Central memory CD8-positive, alpha-beta T cell (primary cell): ENCODE measurements around the gene ONECUT1.

Source experiments
- ATAC-seq: fragments of 150-1000 bp; cut with Tn5 transposase; replicated peaks from 2 replicates; pipeline ENCODE4 v1.10.0; 2022; ENCODE audit warnings: mild to moderate bottlenecking, moderate FRiP score, moderate number of reproducible peaks; ENCODE audit not compliant: poor library complexity, severe bottlenecking; ENCODE audit errors: extremely low read depth
- DNase-seq, 2 donors: peaks; one replicate each; pipeline ENCODE4 v3.0.0; 2021; ENCODE audit warnings: low spot score in 2 of 2
- H3K27ac Mint-ChIP-seq: one replicate; pipeline ENCODE4 v1.8.0; 2022; ENCODE audit warnings: low read depth, mild to moderate bottlenecking, moderate library complexity, mixed read lengths
- H3K27me3 Mint-ChIP-seq: one replicate; pipeline ENCODE4 v1.8.0; 2022; ENCODE audit warnings: mixed read lengths
- H3K36me3 Mint-ChIP-seq: one replicate; pipeline ENCODE4 v1.8.0; 2022; ENCODE audit warnings: mild to moderate bottlenecking, moderate library complexity, mixed read lengths; ENCODE audit not compliant: insufficient read depth
- H3K4me1 Mint-ChIP-seq: one replicate; pipeline ENCODE4 v1.8.0; 2022; ENCODE audit warnings: mixed read lengths
- H3K4me3 Mint-ChIP-seq: one replicate; pipeline ENCODE4 v1.8.0; 2022; ENCODE audit warnings: mild to moderate bottlenecking, moderate library complexity, mixed read lengths
- H3K9me3 Mint-ChIP-seq: one replicate; pipeline ENCODE4 v1.8.0; 2022; ENCODE audit warnings: mixed read lengths

ONECUT1 gene

GRCh38 chr15:52731732-52732470, 58.2 kb downstream of the ONECUT1 start:
- Mint-ChIP-seq H3K27ac (no peak overlapping the region), H3K36me3 (peaks cover 2% of the 10 kb centered on the region), H3K4me3 (no peak overlapping the region), H3K9me3 (no peaks in the 10 kb centered on the region), H3K27me3 (no peaks in the 10 kb centered on the region), H3K4me1 (peaks cover 8% of the 10 kb centered on the region)
- no peak for ATAC-seq
- no peak for DNase-seq

GRCh38 chr15:52731004-52731403, 59.1 kb downstream of the ONECUT1 start:
- Mint-ChIP-seq H3K27ac (no peak overlapping the region), H3K27me3 (no peaks in the 10 kb centered on the region), H3K9me3 (no peaks in the 10 kb centered on the region), H3K4me1 (peaks cover 8% of the 10 kb centered on the region), H3K36me3 (peaks cover 2% of the 10 kb centered on the region), H3K4me3 (no peak overlapping the region)
- no peak for DNase-seq
- ATAC-seq = no peak

- Mint-ChIP-seq H3K4me3 (no peak overlapping the region), H3K27me3 (no peaks in the 10 kb centered on the region), H3K4me1 (peaks cover 8% of the 10 kb centered on the region), H3K9me3 (no peaks in the 10 kb centered on the region), H3K36me3 (peaks cover 2% of the 10 kb centered on the region), H3K27ac (peak overlapping the region; percentile 42)
- ATAC-seq = peak; percentile 8
- no peak for DNase-seq
These were observed 59.5 kb downstream of the ONECUT1 start for GRCh38 chr15:52730594-52730993.

GRCh38 chr15:52730173-52730572, 60.0 kb downstream of the ONECUT1 start:
- Mint-ChIP-seq H3K9me3 (no peaks in the 10 kb centered on the region), H3K4me3 (no peak overlapping the region), H3K27me3 (no peaks in the 10 kb centered on the region), H3K27ac (peak overlapping the region; percentile 42), H3K36me3 (peaks cover 2% of the 10 kb centered on the region), H3K4me1 (peaks cover 8% of the 10 kb centered on the region)
- peak in 1 of 2 donors; percentile 27 for DNase-seq
- ATAC-seq = peak; percentile 98

- peaks cover 8% of the 10 kb centered on the region for H3K4me1 Mint-ChIP-seq
- no peaks in the 10 kb centered on the region for H3K9me3 Mint-ChIP-seq
- H3K4me3 Mint-ChIP-seq = no peak overlapping the region
- no peak for DNase-seq
- no peaks in the 10 kb centered on the region for H3K27me3 Mint-ChIP-seq
- H3K27ac Mint-ChIP-seq = no peak overlapping the region
- no peak for ATAC-seq
- H3K36me3 Mint-ChIP-seq = peaks cover 2% of the 10 kb centered on the region
These were observed 61.2 kb downstream of the ONECUT1 start for GRCh38 chr15:52728899-52729298.

- H3K9me3 Mint-ChIP-seq = no peaks in the 10 kb centered on the region
- H3K27me3 Mint-ChIP-seq = no peaks in the 10 kb centered on the region
These were observed 62.3 kb downstream of the ONECUT1 start for GRCh38 chr15:52727815-52728214.

GRCh38 chr15:52726195-52726594, 63.9 kb downstream of the ONECUT1 start:
- peaks cover 8% of the 10 kb centered on the region for H3K4me1 Mint-ChIP-seq
- H3K4me3 Mint-ChIP-seq = no peak overlapping the region
- H3K27ac Mint-ChIP-seq = no peak overlapping the region
- ATAC-seq (no peak), DNase-seq (no peak)
- H3K9me3 Mint-ChIP-seq = no peaks in the 10 kb centered on the region
- H3K27me3 Mint-ChIP-seq = no peaks in the 10 kb centered on the region
- peaks cover 2% of the 10 kb centered on the region for H3K36me3 Mint-ChIP-seq

More at GRCh38 chr15:52727815-52728214, 62.3 kb downstream of the ONECUT1 start:
- H3K4me3 Mint-ChIP-seq = no peak overlapping the region
- H3K27ac Mint-ChIP-seq = peak overlapping the region; percentile 42
- H3K4me1 Mint-ChIP-seq = peaks cover 8% of the 10 kb centered on the region
- ATAC-seq (no peak), DNase-seq (no peak)
- peaks cover 2% of the 10 kb centered on the region for H3K36me3 Mint-ChIP-seq

- no peak overlapping the region for H3K27ac Mint-ChIP-seq
- no peaks in the 10 kb centered on the region for H3K27me3 Mint-ChIP-seq
- H3K4me3 Mint-ChIP-seq = no peak overlapping the region
- peaks cover 1% of the 10 kb centered on the region for H3K36me3 Mint-ChIP-seq
- no peak for ATAC-seq
- H3K9me3 Mint-ChIP-seq = no peaks in the 10 kb centered on the region
- no peak for DNase-seq
- H3K4me1 Mint-ChIP-seq = no peaks in the 10 kb centered on the region
These were observed 71.6 kb downstream of the ONECUT1 start for GRCh38 chr15:52718551-52718950.

- H3K36me3 Mint-ChIP-seq = peaks cover 1% of the 10 kb centered on the region
- DNase-seq (no peak), ATAC-seq (no peak)
- H3K9me3 Mint-ChIP-seq = no peaks in the 10 kb centered on the region
- H3K27me3 Mint-ChIP-seq = no peaks in the 10 kb centered on the region
- no peak overlapping the region for H3K4me3 Mint-ChIP-seq
- H3K27ac Mint-ChIP-seq = no peak overlapping the region
- no peaks in the 10 kb centered on the region for H3K4me1 Mint-ChIP-seq
These were observed 72.2 kb downstream of the ONECUT1 start for GRCh38 chr15:52717924-52718323.

- ATAC-seq (no peak), DNase-seq (no peak)
- H3K27me3 Mint-ChIP-seq = no peaks in the 10 kb centered on the region
- H3K4me1 Mint-ChIP-seq = no peaks in the 10 kb centered on the region
- no peak overlapping the region for H3K27ac Mint-ChIP-seq
- H3K4me3 Mint-ChIP-seq = no peak overlapping the region
- peaks cover 1% of the 10 kb centered on the region for H3K36me3 Mint-ChIP-seq
- no peaks in the 10 kb centered on the region for H3K9me3 Mint-ChIP-seq
These were observed 72.7 kb downstream of the ONECUT1 start for GRCh38 chr15:52717481-52717880.

GRCh38 chr15:52716536-52716935, 73.6 kb downstream of the ONECUT1 start:
- H3K9me3 Mint-ChIP-seq = no peaks in the 10 kb centered on the region
- no peaks in the 10 kb centered on the region for H3K4me1 Mint-ChIP-seq
- DNase-seq (no peak), ATAC-seq (no peak)
- H3K27me3 Mint-ChIP-seq = no peaks in the 10 kb centered on the region
- peaks cover 1% of the 10 kb centered on the region for H3K36me3 Mint-ChIP-seq
- no peak overlapping the region for H3K27ac Mint-ChIP-seq
- H3K4me3 Mint-ChIP-seq = no peak overlapping the region

- Mint-ChIP-seq H3K4me3 (no peak overlapping the region), H3K27me3 (no peaks in the 10 kb centered on the region), H3K9me3 (no peaks in the 10 kb centered on the region), H3K36me3 (peaks cover 1% of the 10 kb centered on the region), H3K27ac (no peak overlapping the region), H3K4me1 (no peaks in the 10 kb centered on the region)
- DNase-seq (no peak), ATAC-seq (no peak)
These were observed 74.7 kb downstream of the ONECUT1 start for GRCh38 chr15:52715411-52715810.

- Mint-ChIP-seq H3K9me3 (no peaks in the 10 kb centered on the region), H3K36me3 (peaks cover 1% of the 10 kb centered on the region), H3K4me3 (no peak overlapping the region), H3K4me1 (no peaks in the 10 kb centered on the region), H3K27me3 (no peaks in the 10 kb centered on the region), H3K27ac (no peak overlapping the region)
- DNase-seq (no peak), ATAC-seq (no peak)
These were observed 75.2 kb downstream of the ONECUT1 start for GRCh38 chr15:52714968-52715367.
